Endothelial cell of umbilical vein (primary cell): ENCODE data around the gene OR1F1. TPM values are rescaled to one million over a fixed set of nuclear protein-coding genes. Genes with fewer than 3 reads are reported as not detected.
"Not testable (repeated sequence)": the region's sequence is repeated elsewhere in the genome, so short reads cannot be mapped to it uniquely, and the experiment has no call there.

Experiments
- BruUV-seq: library from RNA; stranded (reverse); fragments of 400-500 nt; replicated peaks from 2 replicates; lab custom pipeline; 2021; lab: Mats Ljungman, UMichigan
- CTCF ChIA-PET: fragments of 300-600, 350-600 bp; sonication (Branson Sonifier 250); formaldehyde crosslinking; loops from one replicate; lab custom pipeline; 2021; ENCODE audit warnings: antibody characterized with exemption, inconsistent platforms; lab: Charles Lee
- POLR2A ChIA-PET: fragments of 300-600, 350-600 bp; sonication (Branson Sonifier 250); formaldehyde crosslinking; loops from one replicate; lab custom pipeline; 2021; ENCODE audit warnings: antibody characterized with exemption, inconsistent platforms; lab: Charles Lee
- DNase-seq: peaks from one replicate; pipeline ENCODE4 v3.0.0-alpha.2; 2011; ENCODE audit warnings: low read depth, low spot score
- FAIRE-seq: peaks from 2 replicates; lab custom pipeline; 2011; peaks lifted over from hg19 to GRCh38; lab: Jason Lieb, UNC
- H2AFZ ChIP-seq: 2 replicates; pipeline ENCODE4 v1.6.0; 2012; ENCODE audit warnings: low read depth, low read length, control low read depth, inconsistent platforms
- H3K27ac ChIP-seq: 2 replicates; pipeline ENCODE4 v1.5.1; 2011; ENCODE audit warnings: low read depth, mild to moderate bottlenecking, control low read depth, low read length, moderate library complexity; ENCODE audit not compliant: insufficient read depth
- H3K27me3 ChIP-seq, 2 experiments: 2 replicates each; pipeline versions ENCODE4 v1.6.0 to v1.6.1; 2011; ENCODE audit warnings: low read length in 2 of 2, mixed read lengths in 1 of 2; ENCODE audit not compliant: control insufficient read depth in 2 of 2, insufficient read depth in 2 of 2
- H3K36me3 ChIP-seq, 2 experiments: 2 replicates in 1 of 2; 3 replicates in 1 of 2; pipeline ENCODE4 v1.5.1; 2011; ENCODE audit warnings: low read length in 2 of 2, mild to moderate bottlenecking in 1 of 2, moderate library complexity in 1 of 2; ENCODE audit not compliant: control insufficient read depth in 2 of 2, insufficient read depth in 2 of 2; ENCODE audit errors: extremely low read depth in 1 of 2
- H3K4me1 ChIP-seq: 3 replicates; pipeline ENCODE4 v1.5.1; 2011; ENCODE audit warnings: mild to moderate bottlenecking, low read length; ENCODE audit not compliant: control insufficient read depth, insufficient read depth; ENCODE audit errors: extremely low read depth
- H3K4me2 ChIP-seq: 2 replicates; pipeline ENCODE4 v1.6.1; 2011; ENCODE audit warnings: low read length, control low read depth, mixed read lengths; ENCODE audit not compliant: insufficient read depth
- H3K4me3 ChIP-seq, 3 experiments: fragments of 200-600 bp in 1 of 3; sonication (generic), shearing (Covaris generic) in 1 of 3; replicated peaks in 1 of 3; 2 replicates each; pipeline ENCODE4 v1.5.1; 2011 to 2016; ENCODE audit warnings: control low read depth in 3 of 3, low read length in 3 of 3, mild to moderate bottlenecking in 2 of 3, inconsistent platforms in 1 of 3, low read depth in 1 of 3, moderate library complexity in 1 of 3; ENCODE audit not compliant: insufficient read depth in 1 of 3
- H3K79me2 ChIP-seq: 2 replicates; pipeline ENCODE4 v1.6.0; 2012; ENCODE audit warnings: low read length, inconsistent platforms; ENCODE audit not compliant: control insufficient read depth, insufficient read depth
- H3K9ac ChIP-seq: replicated peaks from 2 replicates; pipeline ENCODE3; 2011; ENCODE audit warnings: low read length, control low read depth; ENCODE audit not compliant: insufficient read depth; ENCODE audit errors: extremely low read depth
- H3K9me1 ChIP-seq: replicated peaks from 3 replicates; pipeline ENCODE4 v1.6.0; 2011; ENCODE audit warnings: mild to moderate bottlenecking, low read length; ENCODE audit not compliant: control insufficient read depth, insufficient read depth; ENCODE audit errors: extremely low read depth
- H3K9me3 ChIP-seq: replicated peaks from 2 replicates; pipeline ENCODE4 v1.5.1; 2012; ENCODE audit warnings: low read length, inconsistent platforms; ENCODE audit not compliant: control insufficient read depth, insufficient read depth
- H4K20me1 ChIP-seq: replicated peaks from 2 replicates; pipeline ENCODE3; 2011; ENCODE audit warnings: mild to moderate bottlenecking, low read length; ENCODE audit not compliant: control insufficient read depth, insufficient read depth; ENCODE audit errors: extremely low read depth
- EZH2 ChIP-seq: IDR thresholded peaks from 2 replicates; pipeline ENCODE4 v1.6.1; 2012; ENCODE audit warnings: borderline replicate concordance, low read depth, mild to moderate bottlenecking, moderate library complexity, low read length, inconsistent platforms; ENCODE audit not compliant: severe bottlenecking
- FOS ChIP-seq: IDR thresholded peaks from 2 replicates; pipeline ENCODE4 v1.6.1; 2011; ENCODE audit warnings: mild to moderate bottlenecking, low read length, moderate library complexity, borderline replicate concordance; ENCODE audit not compliant: insufficient read depth
- GATA2 ChIP-seq: IDR thresholded peaks from 2 replicates; pipeline ENCODE4 v1.7.0; 2011; ENCODE audit warnings: low read depth, mild to moderate bottlenecking, moderate library complexity, mixed read lengths, low read length; ENCODE audit not compliant: insufficient read length, insufficient read depth
- JUN ChIP-seq: IDR thresholded peaks from 2 replicates; pipeline ENCODE4 v1.6.1; 2011; ENCODE audit warnings: borderline replicate concordance, low read depth; ENCODE audit not compliant: insufficient read length, insufficient read depth
- MAX ChIP-seq: IDR thresholded peaks from 2 replicates; pipeline ENCODE4 v1.6.1; 2011; ENCODE audit not compliant: insufficient read depth, insufficient read length
- MYC ChIP-seq: IDR thresholded peaks from one replicate; pipeline ENCODE4 v1.6.1; 2011; ENCODE audit warnings: mild to moderate bottlenecking, low read depth, low read length
- POLR2A ChIP-seq: IDR thresholded peaks from 2 replicates; pipeline ENCODE4 v1.6.1; 2012; ENCODE audit warnings: low read depth, mild to moderate bottlenecking, control low read depth, low read length
- POLR2AphosphoS5 ChIP-seq: IDR thresholded peaks from 2 replicates; pipeline ENCODE4 v1.6.1; 2012; ENCODE audit warnings: low read depth, mild to moderate bottlenecking, control low read depth, low read length, moderate library complexity; ENCODE audit not compliant: insufficient read depth
- dilution Hi-C: fragments of 300-500 bp; cut with MboI; formaldehyde crosslinking; loops from one replicate; pipeline ENCODE4 v1.15.0; 2019; ENCODE audit warnings: low sequenced_read_pairs; ENCODE audit not compliant: extremely low pct_ligation_motif_present
- intact Hi-C: fragments of 100-400 bp; cut with micrococcal nuclease; formaldehyde crosslinking; loops from one replicate; pipeline ENCODE4 v1.10.0; 2022
- polyA plus RNA-seq, 4 experiments: library from polyadenylated mRNA; depleted of rRNA in 3 of 4; stranded (reverse) in 3 of 4; unstranded in 1 of 4; fragments of >200 nt; gene quantifications; 2 replicates each; pipeline versions ENCODE4 v1.2.1 to v1.2.3, GENCODE V29; 2011 to 2012; ENCODE audit warnings: missing spikeins in 1 of 4
- total RNA-seq: library from RNA; stranded (reverse); gene quantifications from 2 replicates; pipeline ENCODE4 v1.2.3, GENCODE V29; 2021
- TF ChIP-seq, protein P1 (sequence below), 2 donors: IDR thresholded peaks; 1 replicate in 1 of 2; 2 replicates in 1 of 2; pipeline ENCODE4 v1.5.1; 2011; ENCODE audit warnings: low read length in 2 of 2, mild to moderate bottlenecking in 2 of 2, moderate library complexity in 2 of 2, control low read depth in 1 of 2, inconsistent platforms in 1 of 2, low read depth in 1 of 2; ENCODE audit not compliant: insufficient read depth in 1 of 2; ENCODE audit errors: extremely low read depth in 1 of 2

OR1F1 gene
- total and polyA plus RNA-seq, 2 donors (not counting 3 experiments of a cell fraction or from before 2014, with no cell fraction given) = 0.17 TPM; not detected in 1

DNA sequence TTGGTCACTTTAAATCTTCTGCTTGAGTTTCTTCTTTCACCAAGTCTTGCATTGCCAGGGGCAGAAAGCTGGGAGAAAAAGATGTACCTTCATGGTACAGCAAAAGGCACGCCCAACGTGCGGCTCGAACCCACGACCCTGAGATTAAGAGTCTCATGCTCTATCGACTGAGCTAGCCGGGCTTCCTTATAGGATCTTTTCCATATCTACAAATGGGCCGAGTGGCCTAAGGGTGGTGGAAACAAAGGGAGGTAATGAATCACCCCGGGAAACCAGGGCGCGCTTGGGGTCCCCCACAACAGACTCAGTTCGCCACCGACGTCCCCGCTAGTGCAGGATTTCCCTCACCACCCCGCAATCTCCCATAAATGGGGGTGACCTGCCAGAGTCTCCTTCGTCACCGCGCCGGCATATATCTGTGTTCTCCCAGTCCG lies 7.5 kb upstream of the OR1F1 start:
- no peaks in the 10 kb centered on the region for H3K9me3 ChIP-seq
- no peak overlapping the region for H3K9ac ChIP-seq
- H3K4me1 ChIP-seq = peaks cover 15% of the 10 kb centered on the region
- no peak overlapping the region for H3K4me2 ChIP-seq
- TF ChIP-seq EZH2 (no peak), POLR2A (no peak), MAX (no peak), GATA2 (no peak), POLR2AphosphoS5 (no peak), MYC (no peak), JUN (no peak), FOS (no peak)
- TF ChIP-seq, protein P1, sequence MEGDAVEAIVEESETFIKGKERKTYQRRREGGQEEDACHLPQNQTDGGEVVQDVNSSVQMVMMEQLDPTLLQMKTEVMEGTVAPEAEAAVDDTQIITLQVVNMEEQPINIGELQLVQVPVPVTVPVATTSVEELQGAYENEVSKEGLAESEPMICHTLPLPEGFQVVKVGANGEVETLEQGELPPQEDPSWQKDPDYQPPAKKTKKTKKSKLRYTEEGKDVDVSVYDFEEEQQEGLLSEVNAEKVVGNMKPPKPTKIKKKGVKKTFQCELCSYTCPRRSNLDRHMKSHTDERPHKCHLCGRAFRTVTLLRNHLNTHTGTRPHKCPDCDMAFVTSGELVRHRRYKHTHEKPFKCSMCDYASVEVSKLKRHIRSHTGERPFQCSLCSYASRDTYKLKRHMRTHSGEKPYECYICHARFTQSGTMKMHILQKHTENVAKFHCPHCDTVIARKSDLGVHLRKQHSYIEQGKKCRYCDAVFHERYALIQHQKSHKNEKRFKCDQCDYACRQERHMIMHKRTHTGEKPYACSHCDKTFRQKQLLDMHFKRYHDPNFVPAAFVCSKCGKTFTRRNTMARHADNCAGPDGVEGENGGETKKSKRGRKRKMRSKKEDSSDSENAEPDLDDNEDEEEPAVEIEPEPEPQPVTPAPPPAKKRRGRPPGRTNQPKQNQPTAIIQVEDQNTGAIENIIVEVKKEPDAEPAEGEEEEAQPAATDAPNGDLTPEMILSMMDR (IDR thresholded peaks at IDR 0.05; ENCODE audit: extremely low read depth in 1 of 2, insufficient read depth in 1 of 2, low read depth in 1 of 2, low read length in 2 of 2) = no peak
- no peak overlapping the region for H3K4me3 ChIP-seq
- BruUV-seq = no TSS peak
- H3K36me3 ChIP-seq = no peaks in the 10 kb centered on the region
- H2AFZ ChIP-seq = no peak overlapping the region
- no peaks in the 10 kb centered on the region for H4K20me1 ChIP-seq
- DNase-seq (no peak), FAIRE-seq (no peak)
- CTCF ChIA-PET = interaction anchor here (2.9 kb wide), 1 partner anchor 9 kb away, joined by 11 read pairs; no protein-coding TSS in a partner anchor
- H3K79me2 ChIP-seq = no peaks in the 10 kb centered on the region
- H3K9me1 ChIP-seq = no peaks in the 10 kb centered on the region
- H3K27me3 ChIP-seq = peaks cover 10% of the 10 kb centered on the region in 2 experiments
- intact Hi-C loops = loop anchor here (5.0 kb wide), 1 partner anchor 277 kb away; no protein-coding TSS in a partner anchor
- POLR2A ChIA-PET = interaction anchor here (0.7 kb wide), 1 partner anchor 12 kb away, joined by 3 read pairs; no protein-coding TSS in a partner anchor
- dilution Hi-C loops = no loop called here
- no peak overlapping the region for H3K27ac ChIP-seq

DNA sequence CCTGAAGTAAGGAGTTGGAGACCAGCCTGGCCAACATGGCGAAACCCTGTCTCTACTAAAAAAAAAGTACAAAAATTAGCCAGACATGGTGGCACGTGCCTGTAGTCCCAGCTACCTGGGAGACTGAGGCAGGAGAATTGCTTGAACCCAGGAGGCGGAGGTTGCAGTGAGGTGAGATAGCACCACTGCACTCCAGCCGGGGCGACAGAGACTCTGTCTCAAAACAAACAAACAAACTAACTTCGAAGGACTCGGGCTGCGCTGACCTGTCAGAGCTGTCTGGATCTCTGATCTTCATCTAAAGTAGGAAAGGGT lies 5.8 kb upstream of the OR1F1 start:
- DNase-seq, H3K36me3 ChIP-seq, H3K27me3 ChIP-seq, BruUV-seq, H4K20me1 ChIP-seq, H3K9me1 ChIP-seq, H2AFZ ChIP-seq, H3K4me3 ChIP-seq, H3K9me3 ChIP-seq, H3K79me2 ChIP-seq, dilution Hi-C loops, H3K9ac ChIP-seq, H3K27ac ChIP-seq, POLR2A ChIA-PET, H3K4me2 ChIP-seq: not testable (repeated sequence)
- H3K4me1 ChIP-seq = peaks cover 15% of the 10 kb centered on the region
- CTCF ChIA-PET = interaction anchor here (1.2 to 2.9 kb wide), 3 partner anchors 10 to 16 kb away, joined by 6 to 11 read pairs (median 6); no protein-coding TSS in a partner anchor
- intact Hi-C loops = loop anchor here (2.0 to 5.0 kb wide), 2 partner anchors 23 to 275 kb away; no protein-coding TSS in a partner anchor
- peak; percentile 37 for FAIRE-seq
